CD4-positive, alpha-beta T cell treated with Interleukin-17A for 4 hours (primary cell): ENCODE measurements around the gene SYT1.

Source experiments
- DNase-seq: peaks from one replicate; pipeline ENCODE4 v3.0.0-alpha.2; 2020; ENCODE audit warnings: mixed read lengths

The SYT1 gene

DNA sequence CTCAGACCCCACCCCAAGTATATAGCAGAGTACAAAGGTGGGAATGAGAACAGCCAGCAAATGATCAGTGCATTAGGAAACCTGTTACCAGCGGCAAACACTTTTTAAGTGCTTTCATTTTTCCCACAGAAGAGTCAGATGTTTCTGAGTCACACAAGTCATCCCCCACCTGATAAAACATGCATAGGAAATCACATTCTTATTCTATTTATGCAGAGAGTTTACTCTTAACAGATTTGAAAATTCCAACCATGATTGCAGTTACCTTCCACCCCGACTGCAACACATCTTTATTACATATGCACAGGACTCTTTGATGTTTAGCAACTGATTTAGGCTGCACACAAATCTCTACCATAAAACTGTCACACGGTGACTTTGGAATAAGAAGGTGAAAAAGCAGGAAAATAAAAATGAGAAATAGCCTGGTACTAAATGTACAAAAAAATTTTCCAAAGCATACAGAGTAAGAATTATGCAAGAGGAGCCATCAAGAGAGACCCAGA lies 589.8 kb downstream of the SYT1 start:
- DNase-seq: no peak

DNA sequence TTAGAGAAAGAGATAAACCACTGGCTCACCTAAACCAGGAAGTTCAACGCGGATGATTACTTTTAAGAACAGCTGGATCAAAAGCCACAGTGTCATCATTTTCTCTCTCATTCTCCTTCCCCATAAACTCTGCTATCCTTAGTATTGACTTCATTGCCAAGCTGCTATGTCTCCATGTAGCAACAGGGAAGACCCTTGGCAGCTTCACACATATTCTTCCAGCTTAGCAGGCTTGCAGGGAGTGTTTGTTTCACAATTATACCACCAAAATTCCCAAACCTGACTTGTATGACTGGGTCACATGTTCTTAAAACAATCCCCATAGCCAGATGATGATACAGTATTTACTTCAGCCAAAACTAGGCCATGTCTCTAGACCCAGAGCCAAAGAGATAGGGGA lies 590.7 kb downstream of the SYT1 start:
- DNase-seq: no peak

DNA sequence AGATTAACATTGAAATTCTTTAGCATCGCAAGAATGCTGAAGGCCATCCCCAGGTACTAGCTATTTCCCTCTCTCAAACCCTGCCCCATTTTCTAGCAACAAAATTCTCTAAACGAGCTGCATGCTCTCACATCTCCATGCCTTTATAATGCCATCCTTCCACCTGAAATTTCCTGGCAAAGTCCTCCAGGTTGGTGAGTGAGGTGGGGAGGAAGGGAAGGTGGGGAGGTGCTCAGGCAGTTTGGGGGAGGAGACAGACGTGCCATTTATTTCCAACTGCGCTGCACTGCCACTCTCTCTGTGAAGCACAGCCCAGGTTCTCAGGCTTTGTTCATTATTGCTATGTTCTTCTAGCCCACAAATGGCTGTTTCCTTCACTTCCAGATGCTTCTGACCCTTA lies 617.7 kb downstream of the SYT1 start:
- DNase-seq: no peak

DNA sequence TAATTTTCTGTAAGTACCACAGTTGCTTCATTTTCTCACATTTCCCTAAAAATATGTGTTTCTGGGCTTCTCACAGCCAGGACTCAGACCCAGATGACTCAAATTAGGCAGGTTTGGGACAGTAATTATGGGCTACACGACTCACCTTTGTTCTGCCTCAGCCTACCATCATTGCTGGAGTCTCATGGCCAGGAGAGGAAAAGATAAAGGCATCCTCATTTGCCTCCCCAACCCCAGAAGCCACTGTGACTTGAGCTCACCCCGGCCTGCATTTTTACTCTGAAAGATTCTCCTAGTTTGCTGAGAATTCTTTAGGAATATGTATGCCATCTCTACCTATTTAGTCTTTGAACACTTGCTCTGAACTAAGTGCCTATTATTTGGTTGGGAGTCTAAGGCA lies 618.3 kb downstream of the SYT1 start:
- DNase-seq: no peak

DNA sequence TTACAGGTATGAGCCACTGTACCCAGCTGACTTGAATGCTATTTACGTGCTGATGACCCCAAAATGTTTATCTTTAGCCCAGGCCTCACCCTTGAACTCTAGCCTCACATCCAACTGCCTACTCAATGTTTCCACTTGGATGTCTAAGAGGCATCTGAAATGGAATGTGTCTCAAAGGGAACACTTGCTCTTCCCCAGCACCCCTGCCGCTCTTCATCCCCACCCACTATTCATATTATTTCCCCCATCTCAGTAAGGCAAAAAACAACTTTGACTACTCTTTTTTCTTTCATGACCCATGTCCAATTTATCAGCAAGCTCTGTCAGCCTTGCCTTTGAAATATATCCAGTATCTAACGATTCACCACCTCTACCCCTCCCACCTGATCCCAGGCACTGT lies 621.6 kb downstream of the SYT1 start:
- no peak for DNase-seq

DNA sequence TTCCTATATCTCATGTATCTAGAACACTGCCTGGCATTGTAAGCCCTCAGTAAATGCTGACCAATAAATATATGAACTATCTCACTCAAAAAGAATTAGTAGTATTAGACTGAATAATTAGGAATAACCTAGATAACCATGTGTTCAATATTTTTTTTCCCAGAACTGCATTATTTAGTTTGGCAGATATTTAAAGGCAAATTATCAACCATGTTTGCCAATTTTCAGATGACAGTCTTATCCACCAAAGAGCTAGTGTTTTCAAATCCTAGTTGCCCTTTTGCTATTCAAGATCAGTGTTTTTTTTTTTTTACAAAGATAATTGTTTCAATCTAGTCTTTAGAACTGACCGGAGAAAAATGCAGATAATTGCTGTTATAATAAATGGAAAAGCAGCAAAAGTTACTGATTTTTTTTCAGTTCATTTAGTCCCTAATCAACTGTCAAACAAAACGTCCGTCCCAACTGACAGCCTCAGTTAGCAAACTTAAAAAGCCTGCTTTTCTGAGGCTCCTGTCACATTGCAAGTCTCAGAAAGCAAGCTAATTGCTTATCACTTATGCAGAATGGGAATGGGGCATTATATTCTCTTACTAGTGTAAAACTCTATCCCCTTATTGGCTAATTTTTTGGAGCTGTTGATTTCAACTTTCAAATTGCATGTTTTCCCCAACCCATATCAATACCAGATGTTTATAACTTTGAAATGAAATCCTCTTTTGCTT lies 623.0 kb downstream of the SYT1 start:
- DNase-seq: no peak
